ENCODE data around the gene ZBTB38.

Gene ZBTB38

DNA sequence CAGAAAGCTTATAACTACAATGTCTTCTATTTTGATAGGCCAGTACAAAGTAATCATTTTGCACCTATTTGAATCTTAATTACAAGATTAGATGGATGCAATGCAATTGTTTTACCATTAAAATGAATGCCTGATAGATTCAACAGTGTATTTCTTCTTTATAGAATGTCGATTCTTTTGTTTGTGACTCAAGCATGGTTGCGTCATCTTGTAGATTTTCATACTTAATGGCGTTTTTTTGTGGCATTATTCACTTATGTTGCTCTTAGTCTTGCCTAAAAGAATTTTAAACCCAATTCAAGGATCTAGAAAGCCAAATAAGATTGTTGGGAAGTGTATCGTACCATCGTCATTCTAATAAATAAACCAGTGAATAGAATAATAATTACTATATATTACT is 21.4 kb downstream of the ZBTB38 start:
- peaks cover 6% of the 10 kb centered on the region for H3K27me3 ChIP-seq (ENCODE audit: low read depth)
- H3K4me1 ChIP-seq, result peaks cover 15% of the 10 kb centered on the region
- H3K4me3 ChIP-seq, result no peak overlapping the region
- in situ Hi-C loops (cut with MboI; ENCODE audit: low sequenced_read_pairs), result no loop called here
- H3K9me3 ChIP-seq, result no peaks in the 10 kb centered on the region
- DNase-seq (ENCODE audit: low spot score in 2 of 2), result no peak
- H3K36me3 ChIP-seq (replicated peaks), result no peaks in the 10 kb centered on the region

DNA sequence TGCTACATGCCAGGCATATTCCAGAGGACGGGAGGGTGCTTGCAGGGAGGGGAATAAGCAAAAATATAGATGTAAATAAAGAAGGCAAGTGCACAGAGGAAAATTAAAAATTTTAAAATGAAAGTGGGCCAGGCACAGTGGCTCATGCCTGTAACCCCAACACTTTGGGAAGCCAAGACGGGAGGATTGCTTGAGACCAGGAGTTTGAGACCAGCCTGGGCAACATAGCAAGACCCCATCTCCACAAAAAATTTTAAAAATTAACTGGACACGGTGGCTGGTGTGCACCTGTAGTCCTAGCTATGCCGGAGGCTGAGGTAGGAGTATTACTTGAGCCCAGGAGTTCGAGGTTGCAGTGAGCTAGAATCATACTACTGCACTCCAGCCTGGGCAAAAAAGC is 22.4 kb downstream of the ZBTB38 start:
- peaks cover 4% of the 10 kb centered on the region for H3K27me3 ChIP-seq (ENCODE audit: low read depth)
- H3K9me3 ChIP-seq, result no peaks in the 10 kb centered on the region
- in situ Hi-C loops (cut with MboI; ENCODE audit: low sequenced_read_pairs), result no loop called here
- H3K36me3 ChIP-seq (replicated peaks), result no peaks in the 10 kb centered on the region
- no peak overlapping the region for H3K4me3 ChIP-seq
- no peak for DNase-seq (ENCODE audit: low spot score in 2 of 2)
- H3K4me1 ChIP-seq, result peaks cover 15% of the 10 kb centered on the region

DNA sequence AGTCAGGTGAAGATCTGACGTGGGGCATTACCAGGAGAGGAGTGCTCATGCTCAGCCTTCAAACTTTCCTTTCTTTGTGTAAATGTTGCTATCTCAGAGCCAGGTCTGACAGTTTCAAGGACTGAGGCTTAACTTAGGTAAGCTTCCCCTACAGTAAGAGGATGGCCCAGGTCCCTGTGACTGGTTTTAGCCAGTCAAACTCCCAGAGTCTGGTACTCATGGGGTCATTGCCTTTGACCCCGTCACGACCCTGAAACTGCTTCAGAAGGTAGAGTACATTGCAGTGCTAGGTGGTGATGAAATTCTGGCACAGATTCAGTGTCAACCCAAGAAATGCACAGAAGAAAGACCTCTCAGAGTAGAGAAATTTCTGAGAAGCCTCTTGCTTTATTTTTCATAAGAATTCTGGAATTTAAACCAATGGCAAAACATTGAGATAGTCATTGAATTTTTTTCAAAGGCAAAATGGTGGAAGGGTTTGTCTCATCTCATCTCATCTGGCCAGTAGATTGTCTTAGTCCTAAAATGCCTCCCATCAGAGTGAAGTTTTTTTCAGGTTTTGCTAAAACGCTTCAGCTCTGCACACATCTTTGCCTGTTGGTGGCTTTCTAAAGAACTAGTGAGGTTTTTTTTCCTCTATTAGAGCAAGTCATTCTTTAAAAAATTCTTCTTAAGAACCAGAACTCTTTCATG is 23.1 kb downstream of the ZBTB38 start:
- Histone ChIP-seq H3K9me3 (no peaks in the 10 kb centered on the region), H3K4me1 (peaks cover 15% of the 10 kb centered on the region), H3K27me3 (ENCODE audit: low read depth) (no peaks in the 10 kb centered on the region), H3K36me3 (replicated peaks) (no peaks in the 10 kb centered on the region), H3K4me3 (no peak overlapping the region)
- DNase-seq (ENCODE audit: low spot score in 2 of 2), result no peak
- in situ Hi-C loops (cut with MboI; ENCODE audit: low sequenced_read_pairs), result no loop called here

DNA sequence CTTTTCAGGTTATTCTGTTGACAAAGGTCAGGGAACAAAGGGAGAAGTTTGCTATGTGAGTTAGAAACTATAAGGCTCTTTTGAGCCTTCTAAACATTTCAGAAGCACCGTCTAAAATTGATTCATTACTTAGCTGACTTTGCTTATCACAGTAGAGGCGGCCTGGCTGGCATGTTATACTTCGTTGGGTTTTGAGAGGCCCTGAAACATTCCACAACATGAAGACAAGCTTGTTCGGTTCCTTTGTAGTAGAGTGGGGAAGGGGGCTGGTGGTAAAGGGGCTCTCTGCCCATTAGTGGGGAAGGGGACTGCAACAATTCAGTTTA is 23.6 kb downstream of the ZBTB38 start:
- Histone ChIP-seq H3K36me3 (replicated peaks) (no peaks in the 10 kb centered on the region), H3K4me3 (no peak overlapping the region), H3K27me3 (ENCODE audit: low read depth) (no peaks in the 10 kb centered on the region), H3K9me3 (no peaks in the 10 kb centered on the region), H3K4me1 (peaks cover 15% of the 10 kb centered on the region)
- no peak for DNase-seq (ENCODE audit: low spot score in 2 of 2)
- in situ Hi-C loops (cut with MboI; ENCODE audit: low sequenced_read_pairs), result no loop called here

DNA sequence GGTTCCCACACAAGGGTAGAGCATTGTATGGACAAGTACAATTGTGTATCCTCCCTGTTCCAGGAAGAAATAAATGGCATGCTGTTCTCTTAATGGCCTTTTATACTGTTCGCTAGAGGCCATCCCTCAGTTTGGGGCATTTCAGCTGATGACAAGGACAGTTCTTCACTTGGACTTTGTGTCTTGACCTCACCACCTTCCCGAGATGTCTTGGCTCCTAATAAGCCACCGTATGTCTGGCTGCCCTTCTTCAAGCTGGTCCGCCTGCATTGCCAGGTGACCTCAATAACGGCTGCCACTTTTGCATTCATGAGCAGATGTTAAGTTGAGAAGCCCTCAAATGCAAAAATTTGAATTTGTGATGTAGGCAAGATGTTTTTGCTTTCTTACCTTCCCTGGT is 24.1 kb downstream of the ZBTB38 start:
- Histone ChIP-seq H3K4me3 (no peak overlapping the region), H3K9me3 (no peaks in the 10 kb centered on the region), H3K36me3 (replicated peaks) (no peaks in the 10 kb centered on the region), H3K4me1 (peaks cover 15% of the 10 kb centered on the region), H3K27me3 (ENCODE audit: low read depth) (no peaks in the 10 kb centered on the region)
- no peak for DNase-seq (ENCODE audit: low spot score in 2 of 2)
- in situ Hi-C loops (cut with MboI; ENCODE audit: low sequenced_read_pairs), result no loop called here

DNA sequence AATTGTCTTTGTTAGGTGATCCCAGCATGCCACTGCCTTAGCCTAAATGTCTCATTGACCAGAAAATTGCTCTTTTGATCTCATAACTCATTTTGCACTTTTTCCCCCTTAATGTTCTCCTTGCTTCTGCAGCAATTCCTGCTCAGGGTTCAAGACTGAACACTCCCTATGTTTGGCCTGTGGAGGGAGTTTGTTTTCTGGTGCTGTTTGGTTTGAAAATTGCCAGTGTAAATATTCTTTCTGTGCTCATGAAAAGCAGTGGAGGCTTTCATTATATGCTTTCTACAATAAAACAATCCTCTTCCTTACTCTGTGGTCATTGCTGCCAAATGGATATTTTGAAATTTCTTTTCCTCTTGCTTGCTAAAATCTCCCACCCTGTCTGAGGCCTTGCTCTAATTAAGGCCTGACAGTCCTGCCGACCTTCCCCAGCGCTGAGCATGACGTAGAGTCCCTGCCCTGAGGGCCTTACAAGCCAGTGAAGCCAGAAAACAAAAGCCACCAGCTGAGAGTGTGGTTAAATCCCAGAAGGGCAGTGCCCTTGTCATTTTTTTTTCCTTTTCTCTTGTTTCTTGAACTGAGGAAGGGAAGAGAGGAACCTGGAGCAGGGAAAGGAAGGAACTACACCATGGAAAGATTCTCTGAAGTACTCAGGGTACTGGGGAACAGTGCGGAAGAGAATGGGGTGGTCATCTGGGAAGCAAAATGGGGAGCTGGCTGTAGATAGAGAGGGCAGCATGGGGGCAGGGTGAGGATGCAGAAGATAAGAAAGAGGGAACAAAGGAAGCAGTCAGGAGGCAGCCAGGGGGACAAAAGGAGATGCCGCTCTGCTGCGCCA is 24.8 kb downstream of the ZBTB38 start:
- Histone ChIP-seq H3K36me3 (replicated peaks) (no peaks in the 10 kb centered on the region), H3K4me3 (no peak overlapping the region), H3K9me3 (no peaks in the 10 kb centered on the region), H3K4me1 (peaks cover 15% of the 10 kb centered on the region), H3K27me3 (ENCODE audit: low read depth) (no peaks in the 10 kb centered on the region)
- in situ Hi-C loops (cut with MboI; ENCODE audit: low sequenced_read_pairs), result no loop called here
- peak; percentile 81 to 82 for DNase-seq (ENCODE audit: low spot score in 2 of 2)

DNA sequence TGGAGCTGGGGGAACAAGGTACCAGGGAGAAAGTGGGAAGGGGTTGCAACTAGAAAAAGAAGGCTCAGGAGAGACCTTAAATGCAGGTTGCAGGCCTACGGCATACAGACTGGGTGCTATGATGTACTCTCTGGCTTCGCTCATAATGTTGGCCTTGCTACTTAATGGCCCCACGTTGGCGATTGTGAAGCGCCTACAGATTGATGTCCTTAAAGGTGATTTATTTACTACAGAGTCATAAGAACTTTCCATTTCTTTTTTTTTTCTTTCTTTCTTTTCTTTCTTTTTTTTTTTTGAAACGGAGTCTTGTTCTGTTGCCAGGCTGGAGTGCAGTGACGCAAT is 25.4 kb downstream of the ZBTB38 start:
- no peak for DNase-seq (ENCODE audit: low spot score in 2 of 2)
- Histone ChIP-seq H3K4me1 (peaks cover 15% of the 10 kb centered on the region), H3K4me3 (no peak overlapping the region), H3K36me3 (replicated peaks) (no peaks in the 10 kb centered on the region), H3K9me3 (no peaks in the 10 kb centered on the region), H3K27me3 (ENCODE audit: low read depth) (no peaks in the 10 kb centered on the region)
- in situ Hi-C loops (cut with MboI; ENCODE audit: low sequenced_read_pairs), result no loop called here

DNA sequence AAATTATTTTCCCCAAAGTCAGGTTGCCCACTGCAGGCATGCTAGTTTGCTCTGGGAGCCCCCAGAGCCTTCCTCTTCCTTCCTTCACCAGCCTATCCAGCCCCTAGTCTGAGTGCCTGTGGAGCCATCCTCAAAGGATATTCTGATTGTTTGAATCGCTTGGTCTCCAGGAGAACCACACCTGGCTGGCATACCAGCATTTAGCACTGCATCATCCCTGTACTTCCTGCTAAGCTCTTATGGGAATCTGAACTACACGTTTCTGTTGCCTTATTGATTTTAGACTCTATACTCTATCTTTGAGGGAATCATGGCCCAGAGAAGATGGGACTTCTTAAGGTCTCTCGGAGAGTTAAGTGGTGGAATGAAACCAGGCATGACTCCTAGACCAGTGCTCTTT is 26.3 kb downstream of the ZBTB38 start:
- in situ Hi-C loops (cut with MboI; ENCODE audit: low sequenced_read_pairs), result no loop called here
- H3K27me3 ChIP-seq (ENCODE audit: low read depth), result no peaks in the 10 kb centered on the region

DNA sequence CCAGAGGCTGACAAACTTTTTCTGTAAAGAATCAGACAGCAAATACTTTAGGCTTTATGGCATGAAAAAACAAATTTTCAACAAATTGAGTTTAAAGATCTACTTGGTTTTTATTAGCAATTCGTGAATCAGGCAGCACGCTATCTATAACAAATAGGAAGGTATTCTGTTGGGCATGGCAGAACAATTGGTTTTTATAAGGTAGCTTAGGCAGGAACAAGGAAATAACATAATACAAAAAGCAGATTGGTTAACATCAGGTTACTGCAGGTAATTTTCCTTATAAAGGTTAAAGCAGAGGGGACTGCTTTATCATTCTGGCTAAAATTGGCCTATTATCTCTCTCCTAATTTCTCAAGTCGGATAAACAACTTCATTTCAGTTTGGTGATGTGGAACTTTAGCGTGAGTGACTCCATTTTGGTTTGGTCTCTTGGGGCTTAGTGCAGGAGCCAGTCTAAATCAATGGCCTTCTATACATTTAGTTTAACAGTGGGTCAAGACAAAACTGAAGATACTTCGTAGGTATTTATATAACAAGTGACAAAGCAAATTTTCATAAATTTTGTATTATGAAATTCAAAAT is 26.8 kb downstream of the ZBTB38 start:
- Histone ChIP-seq H3K27me3 (ENCODE audit: low read depth) (no peaks in the 10 kb centered on the region), H3K9me3 (no peaks in the 10 kb centered on the region), H3K36me3 (replicated peaks) (no peaks in the 10 kb centered on the region), H3K4me1 (peaks cover 15% of the 10 kb centered on the region), H3K4me3 (no peak overlapping the region)
- in situ Hi-C loops (cut with MboI; ENCODE audit: low sequenced_read_pairs), result no loop called here
- DNase-seq (ENCODE audit: low spot score in 2 of 2), result no peak

More for the DNA sequence above, 26.3 kb downstream of the ZBTB38 start:
- no peak for DNase-seq (ENCODE audit: low spot score in 2 of 2)
- Histone ChIP-seq H3K4me1 (peaks cover 15% of the 10 kb centered on the region), H3K9me3 (no peaks in the 10 kb centered on the region), H3K36me3 (replicated peaks) (no peaks in the 10 kb centered on the region), H3K4me3 (no peak overlapping the region)

DNA sequence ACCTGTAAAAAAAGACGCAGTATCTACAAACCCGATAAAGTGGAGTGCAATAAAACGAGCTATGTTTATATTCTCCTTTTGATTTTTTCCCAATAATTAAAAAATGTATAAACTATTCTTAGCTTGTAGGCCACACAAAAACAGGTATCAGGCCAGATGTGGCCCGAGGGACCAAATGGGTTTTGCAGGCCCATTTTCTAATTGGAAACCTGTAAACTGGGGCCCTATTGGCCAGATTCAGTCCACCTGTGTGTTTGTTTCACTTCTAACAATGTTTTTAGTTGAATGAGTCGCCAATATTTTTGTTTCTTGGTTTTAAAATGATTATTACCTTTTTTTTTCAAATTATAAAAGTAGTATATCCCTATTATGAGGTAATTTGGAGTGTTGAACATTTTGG is 29.7 kb downstream of the ZBTB38 start:
- DNase-seq (ENCODE audit: low spot score in 2 of 2), result no peak
- Histone ChIP-seq H3K27me3 (ENCODE audit: low read depth) (no peaks in the 10 kb centered on the region), H3K4me3 (no peak overlapping the region), H3K4me1 (peaks cover 15% of the 10 kb centered on the region), H3K9me3 (no peaks in the 10 kb centered on the region), H3K36me3 (replicated peaks) (no peaks in the 10 kb centered on the region)
- in situ Hi-C loops (cut with MboI; ENCODE audit: low sequenced_read_pairs), result no loop called here

DNA sequence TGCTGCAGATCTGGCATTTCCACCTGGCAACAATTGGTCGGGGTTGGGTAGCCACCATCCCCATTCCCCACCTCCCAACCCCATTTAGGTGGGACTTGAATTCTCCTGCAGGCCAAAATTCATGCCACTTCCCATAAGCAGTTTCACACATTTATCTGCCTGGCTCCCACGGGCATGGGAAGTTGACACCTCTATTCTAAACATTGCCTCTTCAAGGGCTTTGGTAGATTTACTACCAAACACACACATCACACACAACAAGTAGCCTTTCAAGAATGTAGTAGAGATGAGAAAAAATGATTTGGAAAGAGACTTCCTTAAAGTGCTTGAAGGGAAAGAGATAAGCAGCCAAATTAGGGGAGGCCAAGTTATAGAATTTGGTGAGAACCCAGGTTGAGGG is 30.9 kb downstream of the ZBTB38 start:
- Histone ChIP-seq H3K27me3 (ENCODE audit: low read depth) (no peaks in the 10 kb centered on the region), H3K9me3 (no peaks in the 10 kb centered on the region), H3K4me1 (peaks cover 14% of the 10 kb centered on the region), H3K36me3 (replicated peaks) (no peaks in the 10 kb centered on the region; the same call in 1 of the 2 replicates), H3K4me3 (no peak overlapping the region)
- DNase-seq (ENCODE audit: low spot score in 2 of 2), result no peak
- in situ Hi-C loops (cut with MboI; ENCODE audit: low sequenced_read_pairs), result no loop called here

DNA sequence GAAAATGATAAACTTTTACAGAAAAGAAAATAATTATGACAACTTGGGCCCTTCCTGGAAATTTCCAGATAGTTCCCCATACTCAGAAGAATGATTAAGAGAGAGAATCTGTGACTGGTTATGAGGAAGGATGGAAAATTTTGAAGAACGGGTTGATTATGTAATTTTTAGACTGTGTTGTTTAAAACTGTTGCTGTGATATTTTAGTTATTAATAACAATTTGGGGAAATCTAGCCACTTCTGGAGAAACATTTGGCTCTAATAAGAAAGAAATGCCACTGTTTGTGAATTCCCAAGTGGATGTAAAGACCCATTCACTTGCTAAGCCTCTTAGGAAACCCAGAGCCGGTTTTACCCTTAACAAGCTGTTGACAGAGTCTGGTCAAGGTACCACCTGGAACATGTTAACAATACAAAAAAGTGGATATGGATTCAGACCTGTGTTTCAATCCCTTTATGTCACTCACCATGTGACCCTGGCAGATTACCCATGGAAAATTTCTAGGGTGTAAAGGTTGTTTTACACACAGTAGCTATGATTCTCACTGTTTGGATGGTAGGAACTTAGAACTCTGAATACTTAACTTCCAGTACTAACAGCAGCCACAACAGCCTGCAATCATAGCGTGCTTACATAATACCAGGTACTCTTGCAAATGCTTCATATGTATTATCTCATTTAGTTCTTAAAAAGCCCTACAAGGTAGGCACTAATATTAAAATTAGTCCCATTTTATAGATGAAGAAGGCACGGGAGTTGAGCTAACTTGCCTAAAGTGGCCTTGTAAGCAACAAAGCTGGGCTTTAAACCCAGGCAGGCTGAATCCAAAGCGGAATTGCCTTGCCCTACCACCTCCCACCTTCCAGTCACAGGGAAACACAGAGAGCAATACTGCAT is 32.0 kb downstream of the ZBTB38 start:
- H3K36me3 ChIP-seq (replicated peaks), result no peaks in the 10 kb centered on the region; the same call in 1 of the 2 replicates

DNA sequence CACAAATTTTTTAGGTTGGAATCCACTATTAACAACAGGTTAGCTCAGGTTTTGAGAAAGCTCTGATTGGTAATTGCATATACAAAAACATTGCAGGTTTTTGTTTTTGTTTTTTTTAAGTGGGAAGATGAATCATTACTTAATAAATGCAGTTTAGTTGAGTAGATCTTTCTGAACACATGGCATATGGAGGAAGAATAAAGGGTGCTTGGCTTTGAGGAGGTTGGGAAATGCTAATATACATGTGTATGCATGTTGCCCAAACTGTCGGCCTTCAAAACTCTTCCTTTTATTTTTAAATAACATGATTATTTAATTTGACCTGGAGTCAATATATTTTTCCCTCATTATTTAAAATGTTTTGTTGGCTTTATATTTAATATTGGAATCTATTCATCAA is 32.8 kb downstream of the ZBTB38 start:
- no peaks in the 10 kb centered on the region for H3K27me3 ChIP-seq (ENCODE audit: low read depth)
- in situ Hi-C loops (cut with MboI; ENCODE audit: low sequenced_read_pairs), result no loop called here
- no peak for DNase-seq (ENCODE audit: low spot score in 2 of 2)
- no peaks in the 10 kb centered on the region for H3K9me3 ChIP-seq
- no peak overlapping the region for H3K4me3 ChIP-seq
- H3K36me3 ChIP-seq (replicated peaks), result no peaks in the 10 kb centered on the region; the same call in 1 of the 2 replicates
- H3K4me1 ChIP-seq, result peaks cover 14% of the 10 kb centered on the region

More for the DNA sequence above, 32.0 kb downstream of the ZBTB38 start:
- in situ Hi-C loops (cut with MboI; ENCODE audit: low sequenced_read_pairs), result no loop called here
- peaks cover 14% of the 10 kb centered on the region for H3K4me1 ChIP-seq
- no peaks in the 10 kb centered on the region for H3K27me3 ChIP-seq (ENCODE audit: low read depth)
- H3K4me3 ChIP-seq, result no peak overlapping the region
- H3K9me3 ChIP-seq, result no peaks in the 10 kb centered on the region
- DNase-seq (ENCODE audit: low spot score in 2 of 2), result no peak

Measured in HAP-1 (cell line).